ENCODE data around the gene APOA4.

DNA sequence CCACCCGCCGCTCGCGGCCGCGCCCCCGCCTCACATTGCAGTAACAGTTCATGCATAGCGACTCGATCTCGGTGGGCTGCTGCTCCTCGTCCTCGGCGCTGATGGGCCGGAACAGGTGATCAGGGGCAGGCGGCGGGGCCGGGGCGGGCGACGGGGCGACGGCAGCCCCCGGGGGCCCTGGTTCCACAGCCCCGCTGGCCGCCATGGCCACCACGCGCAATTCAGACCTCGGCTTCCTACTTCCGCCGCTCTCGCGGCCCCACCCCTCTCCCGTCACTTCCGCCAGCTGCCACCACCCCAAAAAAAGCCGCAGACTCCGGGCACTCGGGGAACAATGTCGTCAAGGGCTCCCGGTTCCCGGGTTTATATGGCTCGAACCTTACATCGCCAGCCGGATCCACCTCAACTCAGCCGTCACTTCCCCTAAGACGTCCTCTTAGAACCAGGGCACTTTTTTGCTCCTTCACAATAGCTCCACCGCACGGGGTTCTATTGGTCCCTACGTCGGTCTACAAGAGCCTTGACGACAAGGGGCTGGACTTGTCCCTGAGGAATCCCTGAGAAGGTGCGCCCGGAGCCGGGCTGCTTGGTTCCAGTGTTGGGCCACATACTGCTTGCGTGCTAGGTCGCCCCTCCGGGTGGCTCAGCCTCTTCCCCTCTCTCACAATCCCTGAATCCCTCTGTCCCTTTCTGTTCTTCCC, 35.2 kb downstream of the APOA4 start, which contains the start of gene ZPR1:
- TF ChIP-seq ZNF558 (tag by site-specific recombination; IDR thresholded peaks at IDR 0.05) (no peak), SCRT2 (tag by site-specific recombination; IDR thresholded peaks at IDR 0.05) (no peak), KLF16 (tag by site-specific recombination; IDR thresholded peaks at IDR 0.05) (no peak; the same call in 1 of the 2 replicates), ZBTB17 (tag by site-specific recombination; IDR thresholded peaks at IDR 0.05) (no peak), MYNN (tag by site-specific recombination; IDR thresholded peaks at IDR 0.05; ENCODE audit: borderline replicate concordance) (no peak)
- TF ChIP-seq, protein P1, sequence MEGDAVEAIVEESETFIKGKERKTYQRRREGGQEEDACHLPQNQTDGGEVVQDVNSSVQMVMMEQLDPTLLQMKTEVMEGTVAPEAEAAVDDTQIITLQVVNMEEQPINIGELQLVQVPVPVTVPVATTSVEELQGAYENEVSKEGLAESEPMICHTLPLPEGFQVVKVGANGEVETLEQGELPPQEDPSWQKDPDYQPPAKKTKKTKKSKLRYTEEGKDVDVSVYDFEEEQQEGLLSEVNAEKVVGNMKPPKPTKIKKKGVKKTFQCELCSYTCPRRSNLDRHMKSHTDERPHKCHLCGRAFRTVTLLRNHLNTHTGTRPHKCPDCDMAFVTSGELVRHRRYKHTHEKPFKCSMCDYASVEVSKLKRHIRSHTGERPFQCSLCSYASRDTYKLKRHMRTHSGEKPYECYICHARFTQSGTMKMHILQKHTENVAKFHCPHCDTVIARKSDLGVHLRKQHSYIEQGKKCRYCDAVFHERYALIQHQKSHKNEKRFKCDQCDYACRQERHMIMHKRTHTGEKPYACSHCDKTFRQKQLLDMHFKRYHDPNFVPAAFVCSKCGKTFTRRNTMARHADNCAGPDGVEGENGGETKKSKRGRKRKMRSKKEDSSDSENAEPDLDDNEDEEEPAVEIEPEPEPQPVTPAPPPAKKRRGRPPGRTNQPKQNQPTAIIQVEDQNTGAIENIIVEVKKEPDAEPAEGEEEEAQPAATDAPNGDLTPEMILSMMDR (tag by site-specific recombination; IDR thresholded peaks at IDR 0.05), result no peak
- TF ChIP-seq, protein P2, sequence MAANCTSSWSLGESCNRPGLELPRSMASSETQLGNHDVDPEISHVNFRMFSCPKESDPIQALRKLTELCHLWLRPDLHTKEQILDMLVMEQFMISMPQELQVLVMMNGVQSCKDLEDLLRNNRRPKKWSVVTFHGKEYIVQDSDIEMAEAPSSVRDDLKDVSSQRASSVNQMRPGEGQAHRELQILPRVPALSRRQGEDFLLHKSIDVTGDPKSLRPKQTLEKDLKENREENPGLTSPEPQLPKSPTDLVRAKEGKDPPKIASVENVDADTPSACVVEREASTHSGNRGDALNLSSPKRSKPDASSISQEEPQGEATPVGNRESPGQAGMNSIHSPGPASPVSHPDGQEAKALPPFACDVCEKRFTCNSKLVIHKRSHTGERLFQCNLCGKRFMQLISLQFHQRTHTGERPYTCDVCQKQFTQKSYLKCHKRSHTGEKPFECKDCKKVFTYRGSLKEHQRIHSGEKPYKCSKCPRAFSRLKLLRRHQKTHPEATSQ (tag by site-specific recombination; IDR thresholded peaks at IDR 0.05), result no peak
